Neuron (in vitro differentiated cells): ENCODE measurements around the gene GJE1.

ENCODE experiments used
- H2AFZ ChIP-seq: one replicate; pipeline ENCODE4 v1.6.1; 2013; ENCODE audit warnings: low read depth, mild to moderate bottlenecking, inconsistent platforms, low read length, moderate library complexity
- H3K27me3 ChIP-seq: one replicate; pipeline ENCODE4 v1.6.1; 2013; ENCODE audit warnings: low read length; ENCODE audit not compliant: insufficient read depth
- H3K36me3 ChIP-seq: one replicate; pipeline ENCODE4 v1.6.1; 2013; ENCODE audit warnings: low read length; ENCODE audit not compliant: insufficient read depth
- H3K4me1 ChIP-seq: one replicate; pipeline ENCODE4 v1.6.1; 2013; ENCODE audit warnings: low read length; ENCODE audit not compliant: insufficient read depth
- H3K4me3 ChIP-seq: 2 replicates; pipeline ENCODE4 v1.5.1; 2013; ENCODE audit warnings: mild to moderate bottlenecking, low read length, moderate library complexity
- H3K9me3 ChIP-seq: one replicate; pipeline ENCODE4 v1.6.1; 2013; ENCODE audit warnings: low read length

GJE1 gene

DNA sequence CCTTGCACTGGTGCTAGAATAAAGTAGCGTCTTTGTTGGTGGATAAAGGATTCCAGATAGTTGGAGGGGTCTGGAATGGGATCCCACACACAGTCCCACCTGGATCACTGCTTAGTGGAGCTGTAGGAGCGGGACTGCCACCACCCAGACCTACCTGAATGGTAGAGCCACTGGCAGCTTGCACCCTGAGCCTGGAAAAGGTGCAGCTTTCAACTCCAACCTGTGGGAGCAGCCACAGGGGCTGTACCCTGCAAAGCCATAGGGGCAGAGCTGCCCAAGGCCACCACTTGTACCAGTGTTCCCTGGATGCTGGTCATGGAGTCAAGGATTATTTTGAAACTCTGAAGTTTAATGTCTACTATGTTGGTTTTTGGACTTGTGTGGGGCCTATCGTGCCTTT lies 41.3 kb downstream of the GJE1 start:
- Histone ChIP-seq H3K4me3 (no peak overlapping the region), H3K9me3 (peaks cover 4% of the 10 kb centered on the region), H3K27me3 (no peaks in the 10 kb centered on the region), H2AFZ (no peak overlapping the region), H3K36me3 (peaks cover 63% of the 10 kb centered on the region), H3K4me1 (no peaks in the 10 kb centered on the region)

- Histone ChIP-seq H3K4me1 (no peaks in the 10 kb centered on the region), H3K36me3 (peaks cover 57% of the 10 kb centered on the region), H2AFZ (no peak overlapping the region), H3K27me3 (no peaks in the 10 kb centered on the region), H3K9me3 (peaks cover 4% of the 10 kb centered on the region), H3K4me3 (no peak overlapping the region)
Measured at GRCh38 chr6:142174703-142175102, 42.0 kb downstream of the GJE1 start.

GRCh38 chr6:142178129-142178528 lies 45.4 kb downstream of the GJE1 start:
- H3K4me3 ChIP-seq, result no peak overlapping the region
- H3K4me1 ChIP-seq, result peaks cover 4% of the 10 kb centered on the region

DNA sequence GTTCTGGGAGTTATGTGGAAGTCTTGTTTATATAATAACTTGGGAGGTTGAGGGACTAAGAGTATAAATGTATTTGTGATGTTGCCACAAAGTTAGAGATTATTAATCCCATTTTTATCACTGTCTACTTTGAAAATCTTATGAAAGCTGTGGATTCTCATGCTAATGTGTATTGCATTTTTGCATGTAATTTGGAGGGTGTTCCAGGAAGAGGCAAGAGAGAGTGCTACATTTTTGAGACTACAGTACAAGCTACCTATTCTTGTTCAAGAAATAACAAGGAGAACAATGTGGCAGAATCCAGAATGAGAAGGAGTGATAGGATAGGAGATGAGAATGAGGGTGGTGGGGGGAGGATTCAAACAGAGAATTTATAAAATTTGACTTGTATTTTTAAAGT lies 49.3 kb downstream of the GJE1 start:
- Histone ChIP-seq H2AFZ (no peak overlapping the region), H3K27me3 (no peaks in the 10 kb centered on the region), H3K9me3 (peaks cover 4% of the 10 kb centered on the region), H3K4me3 (no peak overlapping the region), H3K4me1 (peaks cover 4% of the 10 kb centered on the region), H3K36me3 (peaks cover 19% of the 10 kb centered on the region)

More at GRCh38 chr6:142178129-142178528, 45.4 kb downstream of the GJE1 start:
- Histone ChIP-seq H3K36me3 (peaks cover 38% of the 10 kb centered on the region), H3K27me3 (no peaks in the 10 kb centered on the region), H2AFZ (no peak overlapping the region), H3K9me3 (peaks cover 4% of the 10 kb centered on the region)

GRCh38 chr6:142183351-142183750 lies 50.6 kb downstream of the GJE1 start:
- H3K4me1 ChIP-seq, result peaks cover 4% of the 10 kb centered on the region
- H2AFZ ChIP-seq, result no peak overlapping the region
- no peaks in the 10 kb centered on the region for H3K27me3 ChIP-seq
- no peaks in the 10 kb centered on the region for H3K9me3 ChIP-seq
- peaks cover 8% of the 10 kb centered on the region for H3K36me3 ChIP-seq
- no peak overlapping the region for H3K4me3 ChIP-seq

GRCh38 chr6:142184307-142184706 lies 51.6 kb downstream of the GJE1 start:
- Histone ChIP-seq H2AFZ (no peak overlapping the region), H3K9me3 (no peaks in the 10 kb centered on the region), H3K27me3 (no peaks in the 10 kb centered on the region)

More at GRCh38 chr6:142184307-142184706, 51.6 kb downstream of the GJE1 start:
- H3K4me3 ChIP-seq, result no peak overlapping the region
- peaks cover 4% of the 10 kb centered on the region for H3K4me1 ChIP-seq
- H3K36me3 ChIP-seq, result peaks cover 8% of the 10 kb centered on the region
